NCI-H510A (cell line): ENCODE results near the gene MBP.

Experiments
- DNase-seq: peaks from one replicate; lab custom pipeline; 2025; lab: John Stamatoyannopoulos, UW

MBP gene

GRCh38 chr18:77100751-77101355, 31.7 kb downstream of the MBP start:
- no peak for DNase-seq

DNA sequence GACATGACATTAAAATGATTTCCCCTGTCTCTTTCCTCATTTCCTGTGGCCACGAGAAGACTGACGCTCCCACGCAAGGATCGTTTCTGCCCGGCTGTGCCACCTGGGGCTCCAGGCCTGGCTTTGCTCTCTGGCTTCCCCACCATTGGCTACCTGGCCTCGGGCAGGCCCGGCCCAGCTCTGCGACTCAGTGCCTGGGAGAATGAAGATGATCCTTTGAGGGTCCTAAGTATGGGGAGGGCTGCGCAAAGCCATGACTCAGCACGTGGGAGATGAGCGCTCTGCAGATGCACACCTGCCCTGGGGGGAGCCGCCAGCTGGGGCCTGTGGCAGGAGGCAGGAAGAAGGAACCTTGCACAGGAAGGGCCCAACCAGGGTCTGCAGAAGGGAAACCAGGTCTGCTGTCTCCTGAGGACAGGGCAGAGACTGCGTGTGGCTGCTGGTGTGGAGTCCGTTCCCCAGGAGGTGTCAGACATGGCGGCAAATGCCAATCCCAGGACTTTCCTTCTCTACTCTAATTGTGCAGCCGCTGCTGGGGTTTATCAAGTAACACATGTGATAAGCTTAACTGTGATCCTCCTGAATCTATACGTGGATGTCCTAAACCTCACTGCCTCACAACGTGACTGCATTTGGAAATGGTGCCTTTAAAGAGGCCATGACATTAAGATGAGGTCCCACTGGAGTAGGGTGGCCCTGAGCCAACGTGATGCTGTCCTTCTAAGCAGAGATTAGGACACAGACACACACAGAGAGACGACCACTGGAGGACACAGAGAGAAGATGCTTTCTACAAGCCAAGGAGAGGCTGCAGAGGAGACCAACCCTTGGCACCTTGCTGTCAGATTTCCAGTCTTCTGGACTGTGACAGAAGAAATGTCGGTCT, 32.9 kb downstream of the MBP start:
- no peak for DNase-seq

GRCh38 chr18:77098538-77099174, 33.9 kb downstream of the MBP start:
- DNase-seq: no peak

- DNase-seq: no peak
These were observed 34.6 kb downstream of the MBP start for GRCh38 chr18:77098029-77098428.

DNA sequence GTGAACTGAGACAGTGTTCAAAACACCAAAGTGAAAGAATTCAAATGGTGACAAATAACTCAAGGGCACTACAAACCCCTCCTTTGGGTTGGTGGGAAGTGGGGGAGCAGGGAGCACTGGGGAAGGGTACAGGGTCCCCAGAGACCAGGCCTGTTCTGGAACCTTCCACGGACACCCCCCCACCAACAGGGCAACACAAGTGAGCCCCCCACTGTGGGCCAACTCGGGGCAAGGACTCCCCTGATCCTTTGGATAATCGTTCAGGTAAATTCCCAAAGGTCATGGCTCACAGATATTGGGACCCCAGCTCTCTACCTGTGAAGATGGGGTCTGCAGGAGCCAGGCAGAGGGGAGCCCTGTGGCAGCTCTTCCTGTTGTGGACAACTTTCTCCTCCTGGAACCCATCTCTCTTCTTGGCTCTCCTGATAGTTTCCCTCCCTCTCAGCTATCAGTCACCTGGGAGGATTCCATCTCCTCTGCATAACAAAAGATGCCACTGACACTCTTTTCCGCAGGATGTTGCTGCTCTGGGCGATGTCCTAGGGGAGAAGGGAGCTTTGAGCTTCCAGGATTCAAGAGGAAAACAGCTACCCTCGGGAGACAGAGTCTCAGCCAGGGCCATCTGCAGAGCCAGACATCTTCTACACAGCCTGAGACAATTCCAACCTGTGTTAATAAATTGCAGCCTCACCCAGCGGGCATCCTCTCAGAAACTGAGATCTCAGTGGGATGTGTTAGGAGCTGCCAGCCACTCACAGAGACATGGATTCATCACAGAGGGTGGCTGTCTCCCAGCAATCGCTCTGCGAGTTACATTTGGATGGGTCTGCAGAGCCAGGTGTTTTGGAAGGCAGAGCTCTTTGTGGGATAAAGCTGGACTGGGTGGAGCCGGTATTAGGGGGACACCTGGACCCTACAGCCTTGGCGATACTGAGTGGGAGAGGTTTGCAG, 35.4 kb downstream of the MBP start:
- no peak for DNase-seq

GRCh38 chr18:77095391-77096371, 36.9 kb downstream of the MBP start:
- DNase-seq: no peak

GRCh38 chr18:77093586-77093985, 39.0 kb downstream of the MBP start:
- DNase-seq: no peak

GRCh38 chr18:77093067-77093430, 39.5 kb downstream of the MBP start:
- no peak for DNase-seq

- no peak for DNase-seq
These were observed 40.2 kb downstream of the MBP start for GRCh38 chr18:77092104-77093066.

- no peak for DNase-seq
These were observed 41.2 kb downstream of the MBP start for GRCh38 chr18:77091366-77091765.

- DNase-seq: no peak
These were observed 41.9 kb downstream of the MBP start for GRCh38 chr18:77090546-77091174.

DNA sequence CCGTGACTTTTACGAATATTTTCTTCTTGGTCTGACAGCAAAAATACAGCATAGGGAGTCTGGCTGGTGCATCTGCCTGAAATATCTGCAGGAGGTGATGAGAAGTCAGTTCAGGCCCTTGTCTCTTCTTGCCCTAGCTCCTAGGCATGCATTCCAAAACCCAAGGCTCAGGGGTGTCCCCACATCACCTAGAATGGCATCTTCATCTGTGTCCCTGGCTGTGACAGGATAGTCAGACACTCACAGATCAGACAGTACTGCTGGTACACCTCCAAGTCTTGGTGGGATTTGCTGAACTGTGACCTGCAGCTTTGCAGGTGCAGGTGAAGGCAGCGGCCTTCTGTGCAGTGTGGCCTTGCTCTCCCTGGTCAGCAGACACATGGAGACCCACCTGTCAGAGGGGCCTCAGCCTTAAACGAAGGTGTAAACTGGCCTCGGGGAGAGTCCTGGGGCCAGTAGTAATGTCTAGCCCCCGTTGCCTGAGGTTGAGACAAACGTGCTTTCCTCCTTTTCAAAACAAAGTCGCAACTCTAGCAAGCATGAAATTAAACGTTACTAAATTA, 42.8 kb downstream of the MBP start:
- DNase-seq: no peak

- DNase-seq: no peak
These were observed 43.4 kb downstream of the MBP start for GRCh38 chr18:77088963-77089722.

- no peak for DNase-seq
These were observed 45.0 kb downstream of the MBP start for GRCh38 chr18:77087393-77088141.

- no peak for DNase-seq
These were observed 45.8 kb downstream of the MBP start for GRCh38 chr18:77086656-77087392.

GRCh38 chr18:77086034-77086433, 46.5 kb downstream of the MBP start:
- DNase-seq: no peak

DNA sequence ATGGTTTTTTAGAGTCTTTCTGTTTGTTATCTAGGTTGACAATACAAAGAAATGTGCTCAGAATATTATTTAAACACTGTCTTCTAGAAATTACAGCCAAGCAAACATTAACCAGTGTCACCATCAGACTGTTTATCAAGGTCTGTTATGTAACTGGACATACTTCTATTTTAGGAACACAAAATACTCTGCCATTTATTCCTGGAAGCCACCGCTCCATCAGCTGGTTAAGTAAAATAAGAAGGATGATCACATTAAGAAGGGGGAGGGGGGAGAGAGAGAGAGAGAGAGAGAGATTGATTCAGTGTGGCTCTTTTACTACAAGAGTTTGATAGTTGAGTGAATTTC, 47.9 kb downstream of the MBP start:
- no peak for DNase-seq
